Measurements from ENCODE around the gene RNF213. TPM values are rescaled to one million over a fixed set of nuclear protein-coding genes. Genes with fewer than 3 reads are reported as not detected.

Gene RNF213
- total and polyA plus RNA-seq, 2 of the 8 experiments (the other 6 are each of a cell fraction or from before 2014, with no cell fraction given) = 33.8 to 62.8 TPM

DNA sequence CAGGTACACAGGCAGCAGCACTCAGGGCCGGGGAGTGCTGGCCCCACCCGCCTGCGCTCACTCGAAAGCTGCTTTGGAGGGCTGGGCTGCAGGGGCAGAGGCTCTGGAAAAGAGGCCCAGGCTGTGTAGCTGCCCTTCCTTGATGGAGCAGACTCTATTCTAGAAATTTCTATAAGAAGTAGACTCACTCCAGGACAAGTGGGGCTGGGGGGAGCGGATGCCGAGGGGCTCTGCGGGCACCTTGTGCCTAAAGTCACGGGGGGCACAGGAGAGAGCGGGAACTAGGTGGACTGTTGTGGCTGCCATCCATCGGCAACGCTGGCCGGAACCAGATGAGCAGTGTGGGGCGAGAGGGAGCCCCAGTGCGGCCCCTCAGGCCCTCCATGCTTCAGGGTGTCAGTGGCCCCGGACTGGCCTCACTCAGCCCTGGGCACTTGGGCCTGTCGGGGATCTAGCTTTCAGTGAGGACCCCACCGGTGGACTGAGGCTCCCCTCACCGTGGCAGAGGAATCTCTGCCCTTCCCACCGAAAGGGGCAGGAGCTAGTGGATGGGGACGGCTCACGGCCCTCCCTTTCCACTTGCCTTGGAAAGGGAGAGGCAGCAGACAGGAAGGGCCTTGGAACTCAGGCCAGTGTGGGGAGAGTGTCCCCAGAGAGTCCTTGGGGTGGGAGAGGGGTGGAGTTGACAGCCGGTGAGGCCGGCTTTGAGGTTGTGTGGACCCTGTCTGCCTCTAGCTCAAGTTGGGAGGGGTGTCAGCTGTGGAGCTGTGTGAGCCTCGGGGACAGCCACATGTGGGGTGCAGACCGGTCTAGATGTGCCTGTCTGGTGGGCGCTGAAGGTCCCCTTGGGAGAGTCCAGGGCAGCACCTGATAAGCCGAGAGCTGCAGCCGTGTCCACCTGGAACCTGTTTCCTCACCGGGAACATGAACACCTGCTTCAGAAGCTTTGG lies 170.9 kb downstream of the RNF213 start (continued):
- TF ChIP-seq TBP (IDR thresholded peaks at IDR 0.05; ENCODE audit: low read depth, low read length) (no peak), TEAD4 (IDR thresholded peaks at IDR 0.05; ENCODE audit: low read depth, low read length) (no peak), RFX5 (IDR thresholded peaks at IDR 0.05; ENCODE audit: borderline replicate concordance, low read depth, low read length) (no peak), POLR2AphosphoS5 (IDR thresholded peaks at IDR 0.05; ENCODE audit: low read depth, low read length) (no peak), POU5F1 (IDR thresholded peaks at IDR 0.05; ENCODE audit: low read depth, low read length) (no peak)

Measured in H1 (cell line).